ENCODE measurements around the gene LEP.

The LEP gene

GRCh38 chr7:128206017-128206746 lies 34.9 kb upstream of the LEP start:
- TF ChIP-seq GATA3 (IDR thresholded peaks at IDR 0.05; ENCODE audit: low read depth, low read length): no peak
- no peak for TF ChIP-seq GATA2 (IDR thresholded peaks at IDR 0.05; ENCODE audit: low read depth, low read length)

GRCh38 chr7:128206747-128207500 lies 34.2 kb upstream of the LEP start:
- TF ChIP-seq GATA2 (IDR thresholded peaks at IDR 0.05; ENCODE audit: low read depth, low read length) (no peak), GATA3 (IDR thresholded peaks at IDR 0.05; ENCODE audit: low read depth, low read length) (no peak)

- TF ChIP-seq GATA2 (IDR thresholded peaks at IDR 0.05; ENCODE audit: low read depth, low read length): no peak
- TF ChIP-seq GATA3 (IDR thresholded peaks at IDR 0.05; ENCODE audit: low read depth, low read length): no peak
Observed at GRCh38 chr7:128207609-128208008, 33.5 kb upstream of the LEP start.

- no peak for TF ChIP-seq GATA2 (IDR thresholded peaks at IDR 0.05; ENCODE audit: low read depth, low read length)
- TF ChIP-seq GATA3 (IDR thresholded peaks at IDR 0.05; ENCODE audit: low read depth, low read length): no peak
Observed at GRCh38 chr7:128209229-128210035, 31.6 kb upstream of the LEP start.

GRCh38 chr7:128210036-128210347 lies 31.1 kb upstream of the LEP start:
- no peak for TF ChIP-seq GATA3 (IDR thresholded peaks at IDR 0.05; ENCODE audit: low read depth, low read length)
- TF ChIP-seq GATA2 (IDR thresholded peaks at IDR 0.05; ENCODE audit: low read depth, low read length): no peak

GRCh38 chr7:128210590-128211570 lies 30.2 kb upstream of the LEP start:
- TF ChIP-seq GATA3 (IDR thresholded peaks at IDR 0.05; ENCODE audit: low read depth, low read length): no peak
- no peak for TF ChIP-seq GATA2 (IDR thresholded peaks at IDR 0.05; ENCODE audit: low read depth, low read length)

GRCh38 chr7:128211626-128212025 lies 29.5 kb upstream of the LEP start:
- TF ChIP-seq GATA3 (IDR thresholded peaks at IDR 0.05; ENCODE audit: low read depth, low read length) (no peak), GATA2 (IDR thresholded peaks at IDR 0.05; ENCODE audit: low read depth, low read length) (no peak)

GRCh38 chr7:128214463-128214862 lies 26.6 kb upstream of the LEP start:
- no peak for TF ChIP-seq GATA2 (IDR thresholded peaks at IDR 0.05; ENCODE audit: low read depth, low read length)
- TF ChIP-seq GATA3 (IDR thresholded peaks at IDR 0.05; ENCODE audit: low read depth, low read length): no peak

- TF ChIP-seq GATA3 (IDR thresholded peaks at IDR 0.05; ENCODE audit: low read depth, low read length) (no peak), GATA2 (IDR thresholded peaks at IDR 0.05; ENCODE audit: low read depth, low read length) (no peak)
Observed at GRCh38 chr7:128215281-128215680, 25.8 kb upstream of the LEP start.

- TF ChIP-seq GATA2 (IDR thresholded peaks at IDR 0.05; ENCODE audit: low read depth, low read length) (no peak), GATA3 (IDR thresholded peaks at IDR 0.05; ENCODE audit: low read depth, low read length) (no peak)
Observed at GRCh38 chr7:128215739-128216138, 25.3 kb upstream of the LEP start.

- no peak for TF ChIP-seq GATA2 (IDR thresholded peaks at IDR 0.05; ENCODE audit: low read depth, low read length)
Observed at GRCh38 chr7:128217030-128217805, 23.9 kb upstream of the LEP start.

GRCh38 chr7:128217967-128218652 lies 23.0 kb upstream of the LEP start:
- TF ChIP-seq GATA3 (IDR thresholded peaks at IDR 0.05; ENCODE audit: low read depth, low read length) (no peak), GATA2 (IDR thresholded peaks at IDR 0.05; ENCODE audit: low read depth, low read length) (no peak)
